GM21723 (cell line): ENCODE data around the gene TLR10.
"Not testable (repeated sequence)": the region's sequence is repeated elsewhere in the genome, so short reads cannot be mapped to it uniquely, and the experiment has no call there.

Source experiments
- ATAC-seq: cut with Tn5 transposase; IDR thresholded peaks from one replicate; pipeline ENCODE4 v1.9.1; 2021; ENCODE audit warnings: mild to moderate bottlenecking, moderate library complexity; ENCODE audit not compliant: unreplicated experiment

The TLR10 gene

GRCh38 chr4:38769857-38770256, 12.9 kb downstream of the TLR10 start:
- ATAC-seq, result no peak

GRCh38 chr4:38769441-38769840, 13.3 kb downstream of the TLR10 start:
- no peak for ATAC-seq

- ATAC-seq, result no peak
These were observed 13.8 kb downstream of the TLR10 start for GRCh38 chr4:38768968-38769394.

- ATAC-seq, result not testable (repeated sequence)
These were observed 15.8 kb downstream of the TLR10 start for GRCh38 chr4:38766940-38767339.

GRCh38 chr4:38765382-38765781, 17.4 kb downstream of the TLR10 start:
- ATAC-seq, result no peak

GRCh38 chr4:38764277-38764676, 18.5 kb downstream of the TLR10 start:
- ATAC-seq, result no peak

GRCh38 chr4:38762560-38762959, 20.2 kb downstream of the TLR10 start:
- ATAC-seq, result peak; percentile 34

GRCh38 chr4:38759790-38760122, 23.0 kb downstream of the TLR10 start:
- ATAC-seq, result no peak

- peak; percentile 29 for ATAC-seq
These were observed 23.5 kb downstream of the TLR10 start for GRCh38 chr4:38759113-38759789.

GRCh38 chr4:38757945-38758600, 24.7 kb downstream of the TLR10 start:
- no peak for ATAC-seq

GRCh38 chr4:38752941-38753806, 29.6 kb downstream of the TLR10 start:
- no peak for ATAC-seq

- peak; percentile 97 for ATAC-seq
These were observed 30.3 kb downstream of the TLR10 start for GRCh38 chr4:38752372-38752940.

GRCh38 chr4:38751341-38752010, 31.3 kb downstream of the TLR10 start:
- ATAC-seq, result no peak

- no peak for ATAC-seq
These were observed 33.5 kb downstream of the TLR10 start for GRCh38 chr4:38749336-38749735.

GRCh38 chr4:38747629-38748028, 35.2 kb downstream of the TLR10 start:
- ATAC-seq, result no peak

- no peak for ATAC-seq
These were observed 36.9 kb downstream of the TLR10 start for GRCh38 chr4:38745881-38746280.

- no peak for ATAC-seq
These were observed 38.9 kb downstream of the TLR10 start for GRCh38 chr4:38743866-38744265.

- ATAC-seq, result no peak
These were observed 42.5 kb downstream of the TLR10 start for GRCh38 chr4:38740303-38740702.

- ATAC-seq, result no peak
These were observed 43.6 kb downstream of the TLR10 start for GRCh38 chr4:38738940-38739803.

- no peak for ATAC-seq
These were observed 46.9 kb downstream of the TLR10 start for GRCh38 chr4:38735870-38736269.
